AG04449 (cell line): Measurements from ENCODE around the gene GATC.

Source experiments
- CTCF ChIA-PET: fragments of 350-600 bp; formaldehyde crosslinking; extraction: SDS; loops from one replicate; lab custom pipeline; 2021; ENCODE audit warnings: antibody characterized with exemption; lab: Yijun Ruan, JAX
- POLR2A ChIA-PET: fragments of 400-600, 350-600 bp; formaldehyde crosslinking; extraction: SDS; loops from one replicate; lab custom pipeline; 2020; ENCODE audit warnings: antibody characterized with exemption, inconsistent platforms; lab: Yijun Ruan, JAX
- DNase-seq: peaks from one replicate; pipeline ENCODE4 v3.0.0-alpha.2; 2010; ENCODE audit warnings: low read depth, low spot score
- H3K4me3 ChIP-seq: 2 replicates; pipeline ENCODE4 v1.5.1; 2011; ENCODE audit warnings: low read depth, mild to moderate bottlenecking, control low read depth, low read length
- CTCF ChIP-seq: IDR thresholded peaks from one replicate; pipeline ENCODE4 v1.5.1; 2011; ENCODE audit warnings: mild to moderate bottlenecking, moderate library complexity, low read length, control low read depth, inconsistent platforms; ENCODE audit not compliant: insufficient read depth; ENCODE audit errors: missing control alignments

GATC gene, protein sequence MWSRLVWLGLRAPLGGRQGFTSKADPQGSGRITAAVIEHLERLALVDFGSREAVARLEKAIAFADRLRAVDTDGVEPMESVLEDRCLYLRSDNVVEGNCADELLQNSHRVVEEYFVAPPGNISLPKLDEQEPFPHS

DNA sequence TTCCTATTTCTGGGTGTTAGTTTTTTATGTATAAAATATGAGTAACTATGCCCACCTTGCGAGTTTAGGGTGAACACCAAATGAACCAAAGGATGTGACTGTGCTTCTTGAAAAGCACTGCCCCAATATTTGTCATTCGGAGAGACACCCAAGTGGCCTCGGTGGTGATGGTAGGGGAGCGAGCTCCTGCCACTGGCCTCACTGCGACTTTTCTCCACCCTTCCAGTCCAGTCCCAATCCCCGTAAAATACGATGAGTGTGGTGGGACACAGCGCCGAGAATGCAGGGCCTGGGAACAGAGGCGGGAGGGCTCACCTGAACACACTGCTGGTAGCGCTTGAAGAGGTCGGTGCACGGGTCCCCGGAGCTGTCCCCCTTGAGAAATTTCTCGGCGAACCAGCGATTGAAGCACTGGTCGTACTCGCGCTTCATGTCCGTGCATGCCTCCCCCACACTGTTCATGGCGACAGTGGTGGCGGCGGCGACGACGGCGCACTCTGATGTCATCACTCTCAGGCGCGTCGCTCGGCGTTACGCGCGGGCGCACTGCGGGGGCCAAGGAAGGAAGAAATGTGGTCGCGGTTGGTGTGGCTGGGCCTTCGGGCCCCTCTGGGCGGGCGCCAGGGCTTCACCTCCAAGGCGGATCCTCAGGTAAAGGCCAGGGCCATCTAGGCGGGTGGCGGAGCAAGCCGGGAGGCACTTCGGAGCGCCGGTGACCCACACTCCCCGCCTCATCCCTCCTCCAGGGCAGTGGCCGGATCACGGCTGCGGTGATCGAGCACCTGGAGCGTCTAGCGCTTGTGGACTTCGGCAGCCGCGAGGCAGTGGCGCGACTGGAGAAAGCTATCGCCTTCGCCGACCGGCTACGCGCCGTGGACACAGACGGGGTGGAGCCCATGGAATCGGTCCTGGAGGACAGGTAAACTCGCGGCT lies at the start of gene GATC, which contains the start of gene TRIAP1:
TSS of gene GATC (plus strand) at position 534 of the 933 bp plus-strand sequence. CDS start at position 571, 37 bp downstream.
TSS of gene TRIAP1 (minus strand) at position 474 of the 933 bp plus-strand sequence. CDS start at position 462, 12 bp downstream.
- CTCF ChIA-PET, result interaction anchor here (0.7 to 19.2 kb wide), 4 partner anchors 11 to 28 kb away, joined by 3 to 242 read pairs (median 16); partner anchors contain the start of gene SRSF9
- no peak for DNase-seq
- POLR2A ChIA-PET, result no interaction called here
- no peak for TF ChIP-seq CTCF
- H3K4me3 ChIP-seq, result peak within 1 kb of the TSS; percentile 100

GRCh38 chr12:120397824-120398540 lies 48.3 kb upstream of the GATC start:
- ChIA-PET POLR2A (no interaction called here), CTCF (no interaction called here)
- no peak overlapping the region for H3K4me3 ChIP-seq
- TF ChIP-seq CTCF, result no peak
- DNase-seq, result no peak

- DNase-seq, result peak; percentile 0
- POLR2A ChIA-PET, result no interaction called here
- TF ChIP-seq CTCF, result no peak
- H3K4me3 ChIP-seq, result no peak overlapping the region
- CTCF ChIA-PET, result no interaction called here
Observed at GRCh38 chr12:120399531-120399930, 46.7 kb upstream of the GATC start.

DNA sequence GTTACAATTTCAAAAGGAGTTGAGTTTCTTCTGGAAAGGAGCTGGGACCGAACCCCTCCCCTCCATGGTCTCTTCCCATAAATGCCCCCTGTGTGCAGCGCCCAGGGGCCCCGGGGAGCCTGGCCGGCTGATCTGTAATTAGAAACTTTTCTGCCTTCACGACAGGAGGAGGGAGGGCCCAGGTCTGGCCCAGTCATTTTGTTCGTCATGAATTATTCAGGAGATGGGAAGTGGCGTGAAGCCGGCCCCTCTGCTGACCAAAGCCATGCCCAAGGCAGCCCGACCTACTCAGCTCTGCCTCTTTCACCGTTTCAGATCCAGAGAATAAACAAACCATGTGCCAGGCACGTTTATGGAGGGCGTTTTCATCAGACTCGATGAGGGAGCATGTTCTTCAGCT lies 44.0 kb upstream of the GATC start:
- POLR2A ChIA-PET, result interaction anchor here (0.6 kb wide), 1 partner anchor 23 kb away, joined by 3 read pairs; no protein-coding TSS in a partner anchor
- no peak overlapping the region for H3K4me3 ChIP-seq
- CTCF ChIA-PET, result interaction anchor here (1.2 to 1.3 kb wide), 2 partner anchors 13 to 29 kb away, joined by 4 to 5 read pairs; no protein-coding TSS in a partner anchor
- no peak for TF ChIP-seq CTCF
- no peak for DNase-seq

DNA sequence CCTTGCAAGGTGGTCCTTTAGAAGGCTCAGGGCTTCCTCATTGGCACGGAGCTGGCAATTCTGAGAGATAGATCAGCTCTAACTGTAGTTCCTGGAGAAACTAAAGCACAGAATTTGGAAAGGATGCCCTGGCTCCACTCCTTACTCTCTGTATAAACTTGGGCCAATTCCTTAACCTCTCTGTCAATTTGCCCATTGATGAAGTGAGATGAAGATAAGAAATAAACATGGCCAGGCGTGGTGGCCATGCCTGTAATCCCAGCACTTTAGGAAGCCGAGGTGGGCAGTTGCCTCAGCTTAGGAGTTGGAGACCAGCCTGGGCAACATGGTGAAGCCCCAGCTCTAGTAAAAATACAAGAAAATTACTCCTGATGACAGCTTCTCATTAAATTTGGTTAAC lies 42.4 kb upstream of the GATC start:
- H3K4me3 ChIP-seq, result no peak overlapping the region
- POLR2A ChIA-PET, result no interaction called here
- CTCF ChIA-PET, result interaction anchor here (1.0 kb wide), 1 partner anchor 26 kb away, joined by 4 read pairs; no protein-coding TSS in a partner anchor
- DNase-seq, result no peak
- no peak for TF ChIP-seq CTCF
